ENCODE measurements around the gene DCC. TPM values are rescaled to one million over a fixed set of nuclear protein-coding genes. Genes with fewer than 3 reads are reported as not detected.
A peak's percentile ranks its signal among the peaks of the same experiment; 100 is the strongest.

The DCC gene
- total RNA-seq, 1 experiment from 2014 or later, result 0.72 TPM

DNA sequence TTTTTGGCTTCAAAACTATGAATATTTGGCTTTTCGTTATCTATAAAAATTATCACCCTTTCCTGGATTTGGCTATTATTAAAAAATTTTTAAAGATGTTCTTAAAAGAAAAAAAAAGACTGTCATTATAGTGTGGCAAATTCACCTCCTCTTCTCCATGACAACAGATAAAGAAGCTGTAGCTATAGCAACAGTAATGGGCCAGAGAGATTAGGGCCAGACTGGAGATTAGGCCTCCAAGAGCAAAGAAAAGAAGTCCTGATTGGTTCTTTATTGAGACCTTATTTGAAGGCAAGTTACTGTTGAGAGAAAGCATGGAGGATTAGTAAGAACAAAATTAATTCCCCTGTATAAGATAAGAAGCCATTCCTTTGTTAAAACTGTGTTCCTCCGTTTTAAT lies 812.5 kb downstream of the DCC start (continued):
- TF ChIP-seq, protein P1, sequence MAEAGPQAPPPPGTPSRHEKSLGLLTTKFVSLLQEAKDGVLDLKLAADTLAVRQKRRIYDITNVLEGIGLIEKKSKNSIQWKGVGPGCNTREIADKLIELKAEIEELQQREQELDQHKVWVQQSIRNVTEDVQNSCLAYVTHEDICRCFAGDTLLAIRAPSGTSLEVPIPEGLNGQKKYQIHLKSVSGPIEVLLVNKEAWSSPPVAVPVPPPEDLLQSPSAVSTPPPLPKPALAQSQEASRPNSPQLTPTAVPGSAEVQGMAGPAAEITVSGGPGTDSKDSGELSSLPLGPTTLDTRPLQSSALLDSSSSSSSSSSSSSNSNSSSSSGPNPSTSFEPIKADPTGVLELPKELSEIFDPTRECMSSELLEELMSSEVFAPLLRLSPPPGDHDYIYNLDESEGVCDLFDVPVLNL (CRISPR knock-in tag; IDR thresholded peaks at IDR 0.05; ENCODE audit: borderline replicate concordance, low read depth), result no peak

DNA sequence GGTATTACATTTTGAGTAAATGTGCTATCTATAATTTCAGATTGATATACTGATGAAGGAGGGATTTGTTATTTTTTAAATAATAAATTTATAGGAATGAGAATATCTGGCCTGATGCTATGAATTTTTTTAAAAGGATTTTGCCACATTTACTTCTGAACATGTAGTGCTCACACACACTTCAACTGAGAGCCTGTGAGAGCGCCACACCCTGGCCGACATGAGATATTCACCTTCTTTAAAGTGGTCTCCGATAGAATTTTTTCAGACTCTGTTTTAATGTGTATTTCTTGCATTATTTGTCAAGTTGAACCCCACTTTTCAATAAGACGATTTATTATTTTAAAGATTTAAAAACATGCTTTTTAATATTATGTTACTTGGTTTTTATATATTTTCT lies 813.3 kb downstream of the DCC start:
- ChIA-PET POLR2A (no interaction called here), CTCF (no interaction called here)
- TF ChIP-seq NR3C1 (CRISPR knock-in tag; conservative IDR thresholded peaks at IDR 0.05; ENCODE audit: low read depth), result no peak
- TF ChIP-seq, protein P2, sequence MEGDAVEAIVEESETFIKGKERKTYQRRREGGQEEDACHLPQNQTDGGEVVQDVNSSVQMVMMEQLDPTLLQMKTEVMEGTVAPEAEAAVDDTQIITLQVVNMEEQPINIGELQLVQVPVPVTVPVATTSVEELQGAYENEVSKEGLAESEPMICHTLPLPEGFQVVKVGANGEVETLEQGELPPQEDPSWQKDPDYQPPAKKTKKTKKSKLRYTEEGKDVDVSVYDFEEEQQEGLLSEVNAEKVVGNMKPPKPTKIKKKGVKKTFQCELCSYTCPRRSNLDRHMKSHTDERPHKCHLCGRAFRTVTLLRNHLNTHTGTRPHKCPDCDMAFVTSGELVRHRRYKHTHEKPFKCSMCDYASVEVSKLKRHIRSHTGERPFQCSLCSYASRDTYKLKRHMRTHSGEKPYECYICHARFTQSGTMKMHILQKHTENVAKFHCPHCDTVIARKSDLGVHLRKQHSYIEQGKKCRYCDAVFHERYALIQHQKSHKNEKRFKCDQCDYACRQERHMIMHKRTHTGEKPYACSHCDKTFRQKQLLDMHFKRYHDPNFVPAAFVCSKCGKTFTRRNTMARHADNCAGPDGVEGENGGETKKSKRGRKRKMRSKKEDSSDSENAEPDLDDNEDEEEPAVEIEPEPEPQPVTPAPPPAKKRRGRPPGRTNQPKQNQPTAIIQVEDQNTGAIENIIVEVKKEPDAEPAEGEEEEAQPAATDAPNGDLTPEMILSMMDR (IDR thresholded peaks at IDR 0.05), result peak; percentile 71
- Mint-ChIP-seq H3K36me3 (no peaks in the 10 kb centered on the region), H3K9me3 (no peaks in the 10 kb centered on the region), H3K4me1 (no peaks in the 10 kb centered on the region), H3K4me3 (no peak overlapping the region), H3K27me3 (ENCODE audit: low read depth) (no peaks in the 10 kb centered on the region), H3K27ac (no peak overlapping the region)
- DNase-seq (ENCODE audit: low spot score) (peak; percentile 41), ATAC-seq (peak; percentile 61; the same call in 1 of the 2 replicates)

DNA sequence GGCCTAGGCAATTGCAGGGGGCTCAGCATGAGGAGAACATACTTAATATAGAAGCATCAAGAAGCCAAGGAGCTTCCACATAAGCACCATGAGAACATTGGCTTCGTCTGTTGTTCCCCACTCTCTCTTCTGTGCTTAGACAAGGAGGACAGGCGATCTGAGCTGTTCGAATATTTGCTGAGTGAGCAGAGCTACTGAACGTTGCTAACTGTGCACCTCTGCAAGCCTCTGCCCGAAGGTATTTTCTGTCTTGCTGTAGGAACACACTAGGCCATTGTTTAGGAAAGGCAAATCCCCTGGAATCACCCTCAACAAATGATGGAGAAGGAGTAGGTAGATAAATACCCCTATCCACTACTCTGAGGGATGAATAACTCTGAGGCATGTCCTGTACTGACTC lies 813.8 kb downstream of the DCC start:
- DNase-seq (ENCODE audit: low spot score), result no peak
- Mint-ChIP-seq H3K4me1 (no peaks in the 10 kb centered on the region), H3K36me3 (no peaks in the 10 kb centered on the region), H3K27ac (no peak overlapping the region), H3K4me3 (no peak overlapping the region), H3K27me3 (ENCODE audit: low read depth) (no peaks in the 10 kb centered on the region), H3K9me3 (no peaks in the 10 kb centered on the region)
- ChIA-PET POLR2A (no interaction called here), CTCF (interaction anchor here (1.2 kb wide), 1 partner anchor 15 kb away, joined by 4 read pairs; no protein-coding TSS in a partner anchor)
- TF ChIP-seq NR2C2 (CRISPR knock-in tag; IDR thresholded peaks at IDR 0.05) (no peak), PRRX2 (CRISPR knock-in tag; IDR thresholded peaks at IDR 0.05) (no peak), TCF7 (CRISPR knock-in tag; IDR thresholded peaks at IDR 0.05; ENCODE audit: low read depth) (no peak), RELA (CRISPR knock-in tag; IDR thresholded peaks at IDR 0.05; ENCODE audit: borderline replicate concordance) (no peak), RORB (CRISPR knock-in tag; IDR thresholded peaks at IDR 0.05) (no peak)
- TF ChIP-seq, protein P3, sequence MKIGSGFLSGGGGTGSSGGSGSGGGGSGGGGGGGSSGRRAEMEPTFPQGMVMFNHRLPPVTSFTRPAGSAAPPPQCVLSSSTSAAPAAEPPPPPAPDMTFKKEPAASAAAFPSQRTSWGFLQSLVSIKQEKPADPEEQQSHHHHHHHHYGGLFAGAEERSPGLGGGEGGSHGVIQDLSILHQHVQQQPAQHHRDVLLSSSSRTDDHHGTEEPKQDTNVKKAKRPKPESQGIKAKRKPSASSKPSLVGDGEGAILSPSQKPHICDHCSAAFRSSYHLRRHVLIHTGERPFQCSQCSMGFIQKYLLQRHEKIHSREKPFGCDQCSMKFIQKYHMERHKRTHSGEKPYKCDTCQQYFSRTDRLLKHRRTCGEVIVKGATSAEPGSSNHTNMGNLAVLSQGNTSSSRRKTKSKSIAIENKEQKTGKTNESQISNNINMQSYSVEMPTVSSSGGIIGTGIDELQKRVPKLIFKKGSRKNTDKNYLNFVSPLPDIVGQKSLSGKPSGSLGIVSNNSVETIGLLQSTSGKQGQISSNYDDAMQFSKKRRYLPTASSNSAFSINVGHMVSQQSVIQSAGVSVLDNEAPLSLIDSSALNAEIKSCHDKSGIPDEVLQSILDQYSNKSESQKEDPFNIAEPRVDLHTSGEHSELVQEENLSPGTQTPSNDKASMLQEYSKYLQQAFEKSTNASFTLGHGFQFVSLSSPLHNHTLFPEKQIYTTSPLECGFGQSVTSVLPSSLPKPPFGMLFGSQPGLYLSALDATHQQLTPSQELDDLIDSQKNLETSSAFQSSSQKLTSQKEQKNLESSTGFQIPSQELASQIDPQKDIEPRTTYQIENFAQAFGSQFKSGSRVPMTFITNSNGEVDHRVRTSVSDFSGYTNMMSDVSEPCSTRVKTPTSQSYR (CRISPR knock-in tag; IDR thresholded peaks at IDR 0.05), result no peak
- TF ChIP-seq, protein P4, sequence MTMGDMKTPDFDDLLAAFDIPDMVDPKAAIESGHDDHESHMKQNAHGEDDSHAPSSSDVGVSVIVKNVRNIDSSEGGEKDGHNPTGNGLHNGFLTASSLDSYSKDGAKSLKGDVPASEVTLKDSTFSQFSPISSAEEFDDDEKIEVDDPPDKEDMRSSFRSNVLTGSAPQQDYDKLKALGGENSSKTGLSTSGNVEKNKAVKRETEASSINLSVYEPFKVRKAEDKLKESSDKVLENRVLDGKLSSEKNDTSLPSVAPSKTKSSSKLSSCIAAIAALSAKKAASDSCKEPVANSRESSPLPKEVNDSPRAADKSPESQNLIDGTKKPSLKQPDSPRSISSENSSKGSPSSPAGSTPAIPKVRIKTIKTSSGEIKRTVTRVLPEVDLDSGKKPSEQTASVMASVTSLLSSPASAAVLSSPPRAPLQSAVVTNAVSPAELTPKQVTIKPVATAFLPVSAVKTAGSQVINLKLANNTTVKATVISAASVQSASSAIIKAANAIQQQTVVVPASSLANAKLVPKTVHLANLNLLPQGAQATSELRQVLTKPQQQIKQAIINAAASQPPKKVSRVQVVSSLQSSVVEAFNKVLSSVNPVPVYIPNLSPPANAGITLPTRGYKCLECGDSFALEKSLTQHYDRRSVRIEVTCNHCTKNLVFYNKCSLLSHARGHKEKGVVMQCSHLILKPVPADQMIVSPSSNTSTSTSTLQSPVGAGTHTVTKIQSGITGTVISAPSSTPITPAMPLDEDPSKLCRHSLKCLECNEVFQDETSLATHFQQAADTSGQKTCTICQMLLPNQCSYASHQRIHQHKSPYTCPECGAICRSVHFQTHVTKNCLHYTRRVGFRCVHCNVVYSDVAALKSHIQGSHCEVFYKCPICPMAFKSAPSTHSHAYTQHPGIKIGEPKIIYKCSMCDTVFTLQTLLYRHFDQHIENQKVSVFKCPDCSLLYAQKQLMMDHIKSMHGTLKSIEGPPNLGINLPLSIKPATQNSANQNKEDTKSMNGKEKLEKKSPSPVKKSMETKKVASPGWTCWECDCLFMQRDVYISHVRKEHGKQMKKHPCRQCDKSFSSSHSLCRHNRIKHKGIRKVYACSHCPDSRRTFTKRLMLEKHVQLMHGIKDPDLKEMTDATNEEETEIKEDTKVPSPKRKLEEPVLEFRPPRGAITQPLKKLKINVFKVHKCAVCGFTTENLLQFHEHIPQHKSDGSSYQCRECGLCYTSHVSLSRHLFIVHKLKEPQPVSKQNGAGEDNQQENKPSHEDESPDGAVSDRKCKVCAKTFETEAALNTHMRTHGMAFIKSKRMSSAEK (CRISPR knock-in tag; IDR thresholded peaks at IDR 0.05; ENCODE audit: borderline replicate concordance), result no peak
- TF ChIP-seq, protein P5, sequence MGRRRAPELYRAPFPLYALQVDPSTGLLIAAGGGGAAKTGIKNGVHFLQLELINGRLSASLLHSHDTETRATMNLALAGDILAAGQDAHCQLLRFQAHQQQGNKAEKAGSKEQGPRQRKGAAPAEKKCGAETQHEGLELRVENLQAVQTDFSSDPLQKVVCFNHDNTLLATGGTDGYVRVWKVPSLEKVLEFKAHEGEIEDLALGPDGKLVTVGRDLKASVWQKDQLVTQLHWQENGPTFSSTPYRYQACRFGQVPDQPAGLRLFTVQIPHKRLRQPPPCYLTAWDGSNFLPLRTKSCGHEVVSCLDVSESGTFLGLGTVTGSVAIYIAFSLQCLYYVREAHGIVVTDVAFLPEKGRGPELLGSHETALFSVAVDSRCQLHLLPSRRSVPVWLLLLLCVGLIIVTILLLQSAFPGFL (CRISPR knock-in tag; IDR thresholded peaks at IDR 0.05; ENCODE audit: borderline replicate concordance), result no peak
- TF ChIP-seq, protein P6, sequence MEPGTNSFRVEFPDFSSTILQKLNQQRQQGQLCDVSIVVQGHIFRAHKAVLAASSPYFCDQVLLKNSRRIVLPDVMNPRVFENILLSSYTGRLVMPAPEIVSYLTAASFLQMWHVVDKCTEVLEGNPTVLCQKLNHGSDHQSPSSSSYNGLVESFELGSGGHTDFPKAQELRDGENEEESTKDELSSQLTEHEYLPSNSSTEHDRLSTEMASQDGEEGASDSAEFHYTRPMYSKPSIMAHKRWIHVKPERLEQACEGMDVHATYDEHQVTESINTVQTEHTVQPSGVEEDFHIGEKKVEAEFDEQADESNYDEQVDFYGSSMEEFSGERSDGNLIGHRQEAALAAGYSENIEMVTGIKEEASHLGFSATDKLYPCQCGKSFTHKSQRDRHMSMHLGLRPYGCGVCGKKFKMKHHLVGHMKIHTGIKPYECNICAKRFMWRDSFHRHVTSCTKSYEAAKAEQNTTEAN (CRISPR knock-in tag; IDR thresholded peaks at IDR 0.05), result no peak
- no peak for ATAC-seq
